ENCODE measurements around the gene LCE1D.

- TF ChIP-seq, protein P1, sequence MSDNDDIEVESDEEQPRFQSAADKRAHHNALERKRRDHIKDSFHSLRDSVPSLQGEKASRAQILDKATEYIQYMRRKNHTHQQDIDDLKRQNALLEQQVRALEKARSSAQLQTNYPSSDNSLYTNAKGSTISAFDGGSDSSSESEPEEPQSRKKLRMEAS (IDR thresholded peaks at IDR 0.05): no peak
- TF ChIP-seq, protein P2, sequence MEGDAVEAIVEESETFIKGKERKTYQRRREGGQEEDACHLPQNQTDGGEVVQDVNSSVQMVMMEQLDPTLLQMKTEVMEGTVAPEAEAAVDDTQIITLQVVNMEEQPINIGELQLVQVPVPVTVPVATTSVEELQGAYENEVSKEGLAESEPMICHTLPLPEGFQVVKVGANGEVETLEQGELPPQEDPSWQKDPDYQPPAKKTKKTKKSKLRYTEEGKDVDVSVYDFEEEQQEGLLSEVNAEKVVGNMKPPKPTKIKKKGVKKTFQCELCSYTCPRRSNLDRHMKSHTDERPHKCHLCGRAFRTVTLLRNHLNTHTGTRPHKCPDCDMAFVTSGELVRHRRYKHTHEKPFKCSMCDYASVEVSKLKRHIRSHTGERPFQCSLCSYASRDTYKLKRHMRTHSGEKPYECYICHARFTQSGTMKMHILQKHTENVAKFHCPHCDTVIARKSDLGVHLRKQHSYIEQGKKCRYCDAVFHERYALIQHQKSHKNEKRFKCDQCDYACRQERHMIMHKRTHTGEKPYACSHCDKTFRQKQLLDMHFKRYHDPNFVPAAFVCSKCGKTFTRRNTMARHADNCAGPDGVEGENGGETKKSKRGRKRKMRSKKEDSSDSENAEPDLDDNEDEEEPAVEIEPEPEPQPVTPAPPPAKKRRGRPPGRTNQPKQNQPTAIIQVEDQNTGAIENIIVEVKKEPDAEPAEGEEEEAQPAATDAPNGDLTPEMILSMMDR (IDR thresholded peaks at IDR 0.05 in 2 of 3, conservative IDR thresholded peaks at IDR 0.05 in 1 of 3; ENCODE audit: borderline replicate concordance in 1 of 3, insufficient read depth in 1 of 3, low read depth in 2 of 3, low read length in 2 of 3): peak in 2 of 3 experiments; percentile 42 to 47; a peak in 4 of 6 replicates
- no peak for TF ChIP-seq POLR2A (IDR thresholded peaks at IDR 0.05; ENCODE audit: borderline replicate concordance, extremely low read depth, insufficient read depth, insufficient read length)
- TF ChIP-seq EZH2 (IDR thresholded peaks at IDR 0.05): no peak
- TF ChIP-seq EZH2phosphoT487 (IDR thresholded peaks at IDR 0.05; ENCODE audit: borderline replicate concordance): no peak
- TF ChIP-seq POLR2AphosphoS5 (IDR thresholded peaks at IDR 0.05; ENCODE audit: low read depth, low read length): no peak
- TF ChIP-seq ELF1 (IDR thresholded peaks at IDR 0.05; ENCODE audit: borderline replicate concordance, low read depth): no peak
- no peak for TF ChIP-seq CBX3 (IDR thresholded peaks at IDR 0.05; ENCODE audit: low read depth)
- no peak for TF ChIP-seq SRF (IDR thresholded peaks at IDR 0.05; ENCODE audit: low read depth)
- no peak for TF ChIP-seq SP1 (IDR thresholded peaks at IDR 0.05; ENCODE audit: low read depth)
- TF ChIP-seq JUND (IDR thresholded peaks at IDR 0.05): no peak
- no peak for TF ChIP-seq ZNF274 (IDR thresholded peaks at IDR 0.05; ENCODE audit: low read depth, low read length)
- no peak for TF ChIP-seq RAD21 (IDR thresholded peaks at IDR 0.05; ENCODE audit: low read depth)
- TF ChIP-seq, protein P3, sequence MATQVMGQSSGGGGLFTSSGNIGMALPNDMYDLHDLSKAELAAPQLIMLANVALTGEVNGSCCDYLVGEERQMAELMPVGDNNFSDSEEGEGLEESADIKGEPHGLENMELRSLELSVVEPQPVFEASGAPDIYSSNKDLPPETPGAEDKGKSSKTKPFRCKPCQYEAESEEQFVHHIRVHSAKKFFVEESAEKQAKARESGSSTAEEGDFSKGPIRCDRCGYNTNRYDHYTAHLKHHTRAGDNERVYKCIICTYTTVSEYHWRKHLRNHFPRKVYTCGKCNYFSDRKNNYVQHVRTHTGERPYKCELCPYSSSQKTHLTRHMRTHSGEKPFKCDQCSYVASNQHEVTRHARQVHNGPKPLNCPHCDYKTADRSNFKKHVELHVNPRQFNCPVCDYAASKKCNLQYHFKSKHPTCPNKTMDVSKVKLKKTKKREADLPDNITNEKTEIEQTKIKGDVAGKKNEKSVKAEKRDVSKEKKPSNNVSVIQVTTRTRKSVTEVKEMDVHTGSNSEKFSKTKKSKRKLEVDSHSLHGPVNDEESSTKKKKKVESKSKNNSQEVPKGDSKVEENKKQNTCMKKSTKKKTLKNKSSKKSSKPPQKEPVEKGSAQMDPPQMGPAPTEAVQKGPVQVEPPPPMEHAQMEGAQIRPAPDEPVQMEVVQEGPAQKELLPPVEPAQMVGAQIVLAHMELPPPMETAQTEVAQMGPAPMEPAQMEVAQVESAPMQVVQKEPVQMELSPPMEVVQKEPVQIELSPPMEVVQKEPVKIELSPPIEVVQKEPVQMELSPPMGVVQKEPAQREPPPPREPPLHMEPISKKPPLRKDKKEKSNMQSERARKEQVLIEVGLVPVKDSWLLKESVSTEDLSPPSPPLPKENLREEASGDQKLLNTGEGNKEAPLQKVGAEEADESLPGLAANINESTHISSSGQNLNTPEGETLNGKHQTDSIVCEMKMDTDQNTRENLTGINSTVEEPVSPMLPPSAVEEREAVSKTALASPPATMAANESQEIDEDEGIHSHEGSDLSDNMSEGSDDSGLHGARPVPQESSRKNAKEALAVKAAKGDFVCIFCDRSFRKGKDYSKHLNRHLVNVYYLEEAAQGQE (IDR thresholded peaks at IDR 0.05; ENCODE audit: low read depth): no peak
Observed at GRCh38 chr1:152774875-152775274, 21.6 kb upstream of the LCE1D start, which contains the start of gene LCE1F.

All from HCT116 (cell line).